HG03139 (cell line): Measurements from ENCODE around the gene LOXL3.

ENCODE experiments used
- ATAC-seq: cut with Tn5 transposase; IDR thresholded peaks from one replicate; pipeline ENCODE4 v1.9.1; 2021; ENCODE audit not compliant: unreplicated experiment

LOXL3 gene

GRCh38 chr2:74510272-74510671 is 43.5 kb downstream of the LOXL3 start:
- no peak for ATAC-seq

- no peak for ATAC-seq
Observed at GRCh38 chr2:74507926-74508520, 45.7 kb downstream of the LOXL3 start.

- peak; percentile 86 for ATAC-seq
Observed at GRCh38 chr2:74507145-74507925, 46.4 kb downstream of the LOXL3 start, which contains the start of gene PCGF1. Gene PCGF1 (minus strand): TSS chr2:74507695. CDS start chr2:74507668, 27 bp downstream.

- ATAC-seq = no peak
Observed at GRCh38 chr2:74505448-74506246, 48.1 kb downstream of the LOXL3 start.

GRCh38 chr2:74504591-74504990 is 49.2 kb downstream of the LOXL3 start:
- no peak for ATAC-seq

- ATAC-seq = no peak
Observed at GRCh38 chr2:74503506-74504475, 50.0 kb downstream of the LOXL3 start.

GRCh38 chr2:74502720-74503505 is 50.8 kb downstream of the LOXL3 start:
- ATAC-seq = peak; percentile 32

GRCh38 chr2:74502147-74502719 is 51.5 kb downstream of the LOXL3 start:
- no peak for ATAC-seq

- no peak for ATAC-seq
Observed at GRCh38 chr2:74501335-74502071, 52.2 kb downstream of the LOXL3 start.

GRCh38 chr2:74500578-74500946 is 53.2 kb downstream of the LOXL3 start:
- no peak for ATAC-seq

- no peak for ATAC-seq
Observed at GRCh38 chr2:74499940-74500577, 53.7 kb downstream of the LOXL3 start.

GRCh38 chr2:74499267-74499939 is 54.3 kb downstream of the LOXL3 start, which contains the start of gene LBX2:
Gene LBX2 (minus strand): TSS chr2:74499603. CDS start chr2:74499537, 66 bp downstream.
- no peak for ATAC-seq

GRCh38 chr2:74498500-74499266 is 55.1 kb downstream of the LOXL3 start:
- no peak for ATAC-seq

- ATAC-seq = no peak
Observed at GRCh38 chr2:74497777-74498499, 55.8 kb downstream of the LOXL3 start.

- no peak for ATAC-seq
Observed at GRCh38 chr2:74496997-74497776, 56.6 kb downstream of the LOXL3 start.
